GM12878 (cell line): ENCODE data around the gene SOX18. TPM values are rescaled to one million over a fixed set of nuclear protein-coding genes. Genes with fewer than 3 reads are reported as not detected.

Experiments
- ATAC-seq: fragments of 200-7000 bp; cut with Tn5 transposase; 3 replicates; pipeline ENCODE4 v1.9.1; 2020; ENCODE audit warnings: mild to moderate bottlenecking, moderate library complexity
- BruUV-seq: library from RNA; stranded (reverse); fragments of 400-500 nt; replicated peaks from 2 replicates; lab custom pipeline; 2021; lab: Mats Ljungman, UMichigan
- CTCF ChIA-PET: fragments of 300-600 bp; sonication (Branson Sonifier 250); formaldehyde crosslinking; extraction: SDS; loops from one replicate; lab custom pipeline; 2021; ENCODE audit warnings: inconsistent platforms; lab: Yijun Ruan, JAX
- POLR2A ChIA-PET: fragments of 350-600 bp; formaldehyde crosslinking; extraction: SDS; loops from one replicate; lab custom pipeline; 2021; ENCODE audit warnings: inconsistent platforms; lab: Charles Lee
- RAD21 ChIA-PET: fragments of 300-600 bp; sonication (Branson Sonifier 250); formaldehyde crosslinking; loops from one replicate; lab custom pipeline; 2023; ENCODE audit warnings: antibody characterized with exemption; ENCODE audit not compliant: unreplicated experiment; lab: Charles Lee
- SMC1A ChIA-PET: fragments of 300-600 bp; sonication (Branson Sonifier 250); formaldehyde crosslinking; loops from one replicate; lab custom pipeline; 2023; ENCODE audit not compliant: unreplicated experiment, uncharacterized antibody; lab: Charles Lee
- DNase-seq: peaks from one replicate; pipeline ENCODE4 v3.0.0-alpha.2; 2011; ENCODE audit warnings: low read depth, low spot score
- FAIRE-seq: peaks from 3 replicates; lab custom pipeline; 2011; peaks lifted over from hg19 to GRCh38; lab: Jason Lieb, UNC
- H2AFZ ChIP-seq: 2 replicates; pipeline ENCODE4 v1.6.0; 2011; ENCODE audit warnings: low read depth, low read length, control low read depth; ENCODE audit not compliant: control insufficient read depth
- H3K27ac ChIP-seq: 2 replicates; pipeline ENCODE4 v1.5.1; 2011; ENCODE audit warnings: control low read depth; ENCODE audit not compliant: control insufficient read depth, insufficient read depth
- H3K27me3 ChIP-seq, 2 experiments: replicated peaks in 1 of 2; 2 replicates each; pipeline versions ENCODE4 v1.6.0 to v1.6.1; 2011; ENCODE audit warnings: low read length in 1 of 2; ENCODE audit not compliant: control insufficient read depth in 2 of 2, insufficient read depth in 2 of 2
- H3K36me3 ChIP-seq, 2 experiments: 2 replicates each; pipeline ENCODE4 v1.5.1; 2011; ENCODE audit warnings: low read length in 1 of 2; ENCODE audit not compliant: control insufficient read depth in 2 of 2, insufficient read depth in 2 of 2
- H3K4me1 ChIP-seq: 2 replicates; pipeline ENCODE4 v1.6.1; 2011; ENCODE audit warnings: mild to moderate bottlenecking, low read length, moderate library complexity, mixed read lengths; ENCODE audit not compliant: control insufficient read depth, insufficient read depth
- H3K4me2 ChIP-seq: 2 replicates; pipeline ENCODE4 v1.6.0; 2011; ENCODE audit warnings: control low read depth; ENCODE audit not compliant: control insufficient read depth, insufficient read depth
- H3K4me3 ChIP-seq: fragments of 200-600 bp; sonication (generic); 2 replicates; pipeline ENCODE4 v1.5.1; 2016
- H3K79me2 ChIP-seq: 2 replicates; pipeline ENCODE4 v1.6.0; 2011; ENCODE audit warnings: low read length; ENCODE audit not compliant: control insufficient read depth, insufficient read depth
- H3K9ac ChIP-seq: 2 replicates; pipeline ENCODE4 v1.8.0; 2011; ENCODE audit warnings: low read length, control low read depth, mixed read lengths; ENCODE audit not compliant: control insufficient read depth, insufficient read depth
- H3K9me3 ChIP-seq: replicated peaks from 3 replicates; pipeline ENCODE4 v1.5.1; 2011; ENCODE audit warnings: mild to moderate bottlenecking, low read length; ENCODE audit not compliant: control insufficient read depth, insufficient read depth
- H4K20me1 ChIP-seq: 2 replicates; pipeline ENCODE4 v1.6.0; 2011; ENCODE audit not compliant: control insufficient read depth, insufficient read depth
- ASH2L ChIP-seq: fragments of 300-600, 200-600 bp; sonication (generic); IDR thresholded peaks from 2 replicates; pipeline ENCODE4 v1.6.1; 2017; ENCODE audit warnings: low read depth, mild to moderate bottlenecking, borderline replicate concordance
- BCLAF1 ChIP-seq: fragments of 450-650 bp; IDR thresholded peaks from 2 replicates; pipeline ENCODE4 v1.6.1; 2017; ENCODE audit warnings: antibody characterized with exemption, mild to moderate bottlenecking, moderate library complexity
- JUND ChIP-seq: IDR thresholded peaks from 2 replicates; pipeline ENCODE4 v1.6.1; 2012; ENCODE audit warnings: low read depth, mild to moderate bottlenecking, low read length, improper control_type of control experiment, moderate library complexity
- KDM1A ChIP-seq: fragments of 200-600 bp; sonication (generic); IDR thresholded peaks from 2 replicates; pipeline ENCODE4 v1.6.1; 2016; ENCODE audit warnings: borderline replicate concordance
- KLF5 ChIP-seq: fragments of 450-650 bp; IDR thresholded peaks from 2 replicates; pipeline ENCODE4 v1.6.1; 2014; ENCODE audit warnings: mild to moderate bottlenecking; ENCODE audit not compliant: partially characterized antibody
- MTA3 ChIP-seq: IDR thresholded peaks from 2 replicates; pipeline ENCODE4 v1.6.1; 2012; ENCODE audit warnings: low read length, inconsistent platforms, borderline replicate concordance
- MYC ChIP-seq: IDR thresholded peaks from 2 replicates; pipeline ENCODE4 v1.6.1; 2011; ENCODE audit warnings: mild to moderate bottlenecking, low read length, moderate library complexity, inconsistent platforms; ENCODE audit not compliant: insufficient read depth, insufficient replicate concordance, insufficient read length, severe bottlenecking
- PML ChIP-seq: IDR thresholded peaks from 2 replicates; pipeline ENCODE4 v1.6.1; 2012; ENCODE audit warnings: low read length, inconsistent platforms
- RAD21 ChIP-seq: IDR thresholded peaks from 2 replicates; pipeline ENCODE4 v1.6.1; 2011; ENCODE audit warnings: mild to moderate bottlenecking, low read depth, low read length, moderate library complexity; ENCODE audit not compliant: insufficient read depth
- RB1 ChIP-seq: fragments of 450-650 bp; formaldehyde crosslinking; IDR thresholded peaks from 2 replicates; pipeline ENCODE4 v1.6.1; 2017; ENCODE audit warnings: mild to moderate bottlenecking, borderline replicate concordance
- RCOR1 ChIP-seq: conservative IDR thresholded peaks from 2 replicates; pipeline ENCODE4 v1.6.1; 2012; ENCODE audit warnings: low read depth, low read length, improper control_type of control experiment
- SIN3A ChIP-seq: IDR thresholded peaks from 2 replicates; pipeline ENCODE4 v1.6.1; 2012; ENCODE audit warnings: low read depth, low read length, improper control_type of control experiment
- SMAD1 ChIP-seq: fragments of 450-650 bp; IDR thresholded peaks from 2 replicates; pipeline ENCODE4 v1.6.1; 2018; ENCODE audit warnings: mild to moderate bottlenecking, low read depth; ENCODE audit not compliant: partially characterized antibody
- SUZ12 ChIP-seq: fragments of 200-600 bp; sonication (generic); IDR thresholded peaks from one replicate; pipeline ENCODE4 v1.6.1; 2018; ENCODE audit warnings: antibody characterized with exemption, mild to moderate bottlenecking; ENCODE audit not compliant: unreplicated experiment
- TAF1 ChIP-seq: IDR thresholded peaks from 2 replicates; pipeline ENCODE4 v1.6.1; 2011; ENCODE audit warnings: mild to moderate bottlenecking, low read depth, low read length, borderline replicate concordance
- YY1 ChIP-seq: IDR thresholded peaks from 2 replicates; pipeline ENCODE4 v1.6.1; 2011; ENCODE audit warnings: low read depth, mild to moderate bottlenecking, low read length
- ZBED1 ChIP-seq: IDR thresholded peaks from 2 replicates; pipeline ENCODE4 v1.6.1; 2016; ENCODE audit warnings: borderline replicate concordance
- ZNF274 ChIP-seq: IDR thresholded peaks from one replicate; pipeline ENCODE4 v1.8.0; 2011; ENCODE audit not compliant: insufficient read length, insufficient read depth
- WGBS: methylation state at CpG from one replicate; pipeline ENCODE4 v1.1.6; 2016; ENCODE audit warnings: low lambda C conversion rate; ENCODE audit not compliant: insufficient replicate concordance, insufficient coverage; ENCODE audit errors: missing lambda C conversion rate; 5-methylcytosine and 5-hydroxymethylcytosine counted together
- in situ Hi-C: fragments of 300-500 bp; cut with MboI; formaldehyde crosslinking; loops from 9 replicates; pipeline ENCODE4 v1.14.3; 2018; ENCODE audit warnings: mixed read lengths
- intact Hi-C: fragments of 100-400 bp; cut with micrococcal nuclease; formaldehyde crosslinking; loops from one replicate; pipeline ENCODE4 v1.14.2; 2022; ENCODE audit not compliant: unreplicated experiment
- polyA plus RNA-seq, 11 experiments: library from polyadenylated mRNA; depleted of rRNA in 4 of 11; unstranded in 6 of 11; stranded (reverse) in 5 of 11; fragments of >200 nt; fragmentation: Nextera tagmentation in 4 of 11; fragmentation: Illumina TruSeq in 1 of 11; extraction: Ambion mirVana in 4 of 11; extraction: Trizol in 1 of 11; gene quantifications; 1 replicate in 1 of 11; 2 replicates in 10 of 11; pipeline versions ENCODE4 v1.2.1 to v1.2.3, GENCODE V29; 2011 to 2016; ENCODE audit warnings: inconsistent platforms in 2 of 11, missing spikeins in 2 of 11, low read depth in 1 of 11
- total RNA-seq, 4 experiments: library from RNA; depleted of rRNA in 3 of 4; stranded (reverse); fragments of >200 nt in 3 of 4; fragmentation: Illumina TruSeq in 1 of 4; extraction: Trizol in 1 of 4; gene quantifications; 2 replicates each; pipeline versions ENCODE4 v1.2.1 to v1.2.3, GENCODE V29; 2013 to 2021
- TF ChIP-seq, protein P1 (sequence below): IDR thresholded peaks from 2 replicates; pipeline ENCODE4 v1.6.1; 2012; ENCODE audit warnings: low read depth, low read length, improper control_type of control experiment

The SOX18 gene
- total and polyA plus RNA-seq, 10 of the 15 experiments (the other 5 are each of a cell fraction or from before 2014, with no cell fraction given) = 0.05 to 5.6 (median 0.28) TPM; not detected in 3

GRCh38 chr20:64037498-64038213 is 11.8 kb downstream of the SOX18 start:
- TSS peak; percentile 36 for BruUV-seq
- Histone ChIP-seq H3K27ac (peak overlapping the region; percentile 77), H4K20me1 (no peaks in the 10 kb centered on the region), H3K36me3 (peaks cover 5 to 6% of the 10 kb centered on the region in 2 experiments; a peak in 3 of 4 replicates), H3K9me3 (no peaks in the 10 kb centered on the region), H3K27me3 (no peaks in the 10 kb centered on the region), H3K4me2 (peak overlapping the region; percentile 70), H2AFZ (no peak overlapping the region), H3K9ac (peak overlapping the region; percentile 64), H3K4me3 (peak overlapping the region; percentile 58; the same call in 1 of the 2 replicates), H3K4me1 (peaks cover 52% of the 10 kb centered on the region), H3K79me2 (peaks cover 4% of the 10 kb centered on the region)
- DNase-seq (no peak), ATAC-seq (peak; percentile 18), FAIRE-seq (no peak)
- intact Hi-C loops (loop anchor here (1.0 to 2.0 kb wide), 3 partner anchors 19 to 57 kb away; no protein-coding TSS in a partner anchor), in situ Hi-C loops (no loop called here)
- ChIA-PET RAD21 (interaction anchor here (0.7 to 7.1 kb wide), 16 partner anchors 17 to 500 kb away, joined by 3 to 92 read pairs (median 4); partner anchors contain the start of genes OPRL1, PRPF6, PTK6 and RGS19), SMC1A (interaction anchor here (1.1 to 6.1 kb wide), 4 partner anchors 27 to 82 kb away, joined by 3 to 52 read pairs (median 10); partner anchors contain the start of genes PRPF6 and SAMD10), POLR2A (interaction anchor here (1.2 to 7.2 kb wide), 10 partner anchors 17 to 500 kb away, joined by 3 to 63 read pairs (median 5); partner anchors contain the start of genes PRPF6, PTK6 and SAMD10), CTCF (interaction anchor here (0.6 to 9.1 kb wide), 16 partner anchors 11 to 516 kb away, joined by 3 to 108 read pairs (median 5); partner anchors contain the start of genes OPRL1, PRPF6, RGS19 and SAMD10)
- 4% methylated on average over 35 of the region's 36 CpGs for WGBS
- TF ChIP-seq JUND = no peak
- TF ChIP-seq KDM1A = no peak
- peak; percentile 63 for TF ChIP-seq SMAD1
- no peak for TF ChIP-seq PML
- no peak for TF ChIP-seq MYC
- TF ChIP-seq RCOR1 = no peak
- no peak for TF ChIP-seq SUZ12
- TF ChIP-seq SIN3A = no peak
- TF ChIP-seq MTA3 = no peak
- TF ChIP-seq KLF5 = no peak
- TF ChIP-seq YY1 = no peak
- TF ChIP-seq RB1 = peak; percentile 36; the same call in 1 of the 2 replicates
- TF ChIP-seq, protein P1, sequence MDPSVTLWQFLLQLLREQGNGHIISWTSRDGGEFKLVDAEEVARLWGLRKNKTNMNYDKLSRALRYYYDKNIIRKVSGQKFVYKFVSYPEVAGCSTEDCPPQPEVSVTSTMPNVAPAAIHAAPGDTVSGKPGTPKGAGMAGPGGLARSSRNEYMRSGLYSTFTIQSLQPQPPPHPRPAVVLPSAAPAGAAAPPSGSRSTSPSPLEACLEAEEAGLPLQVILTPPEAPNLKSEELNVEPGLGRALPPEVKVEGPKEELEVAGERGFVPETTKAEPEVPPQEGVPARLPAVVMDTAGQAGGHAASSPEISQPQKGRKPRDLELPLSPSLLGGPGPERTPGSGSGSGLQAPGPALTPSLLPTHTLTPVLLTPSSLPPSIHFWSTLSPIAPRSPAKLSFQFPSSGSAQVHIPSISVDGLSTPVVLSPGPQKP = no peak
- no peak for TF ChIP-seq RAD21
- no peak for TF ChIP-seq BCLAF1
- TF ChIP-seq ZNF274 = no peak
- 0 out of 2 replicates have a peak, but pooled peaks have one; percentile 6 for TF ChIP-seq ZBED1
- TF ChIP-seq TAF1 = no peak
- TF ChIP-seq ASH2L = no peak
